GM04504 (cell line): ENCODE measurements around the gene LIN37.

Experiments
- DNase-seq: peaks from one replicate; pipeline ENCODE4 v3.0.0-alpha.2; 2012; ENCODE audit warnings: low read depth

The LIN37 gene

GRCh38 chr19:35734889-35735288 is 13.5 kb upstream of the LIN37 start:
- no peak for DNase-seq

- DNase-seq: no peak
These were observed 11.2 kb upstream of the LIN37 start for GRCh38 chr19:35736913-35737886.

GRCh38 chr19:35738021-35738886 is 10.1 kb upstream of the LIN37 start:
- no peak for DNase-seq

GRCh38 chr19:35738887-35739229 is 9.5 kb upstream of the LIN37 start:
- no peak for DNase-seq

GRCh38 chr19:35739275-35740107 is 8.9 kb upstream of the LIN37 start:
- no peak for DNase-seq

- no peak for DNase-seq
These were observed 8.3 kb upstream of the LIN37 start for GRCh38 chr19:35740108-35740422.

- peak; percentile 90 for DNase-seq
These were observed 7.8 kb upstream of the LIN37 start for GRCh38 chr19:35740423-35741202.

GRCh38 chr19:35741203-35741515 is 7.2 kb upstream of the LIN37 start:
- no peak for DNase-seq

- no peak for DNase-seq
These were observed 6.2 kb upstream of the LIN37 start, which contains the start of gene IGFLR1 for GRCh38 chr19:35742121-35742724. Gene IGFLR1, minus strand, starts transcription at chr19:35742452. Its CDS starts 1,272 bp downstream, at chr19:35741180.

GRCh38 chr19:35743640-35744429 is 4.5 kb upstream of the LIN37 start:
- DNase-seq: no peak

GRCh38 chr19:35744430-35745327 is 3.7 kb upstream of the LIN37 start:
- peak; percentile 91 for DNase-seq

GRCh38 chr19:35745328-35746086 is 2.9 kb upstream of the LIN37 start, which contains the start of the genes PSENEN and U2AF1L4:
Gene PSENEN, plus strand, starts transcription at chr19:35745651. Its CDS starts 280 bp downstream, at chr19:35745931.
Gene U2AF1L4, minus strand, starts transcription at chr19:35745418. Its CDS starts 27 bp downstream, at chr19:35745391.
- DNase-seq: peak; percentile 99

- no peak for DNase-seq
These were observed 2.3 kb upstream of the LIN37 start for GRCh38 chr19:35746087-35746462.

GRCh38 chr19:35746531-35746930 is 1.8 kb upstream of the LIN37 start:
- no peak for DNase-seq

- no peak for DNase-seq
These were observed 1.8 kb downstream of the LIN37 start for GRCh38 chr19:35750167-35750566.

GRCh38 chr19:35751839-35752745 is 3.7 kb downstream of the LIN37 start:
- no peak for DNase-seq

- no peak for DNase-seq
These were observed 4.5 kb downstream of the LIN37 start for GRCh38 chr19:35752746-35753350.
